ENCODE measurements around the gene GPX2.

Gene GPX2

DNA sequence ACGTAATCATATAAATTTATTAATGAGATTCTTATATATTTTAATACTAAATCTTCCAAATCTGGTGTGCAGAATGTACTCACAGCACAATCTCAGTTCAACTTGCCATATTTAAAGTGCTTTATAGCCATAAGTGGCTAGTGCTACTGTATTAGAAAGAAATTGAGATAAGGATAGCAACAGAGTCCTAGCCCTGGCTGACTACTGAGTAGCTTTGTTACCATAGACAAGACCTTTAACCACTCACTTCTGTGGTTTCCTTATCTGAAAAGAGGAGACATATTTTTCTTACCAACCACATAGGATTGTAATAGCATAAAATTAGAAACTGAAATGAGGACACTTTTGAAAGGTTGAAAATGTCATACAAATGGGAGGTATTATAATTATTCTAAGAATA is 30.3 kb downstream of the GPX2 start:
- no peak for DNase-seq

DNA sequence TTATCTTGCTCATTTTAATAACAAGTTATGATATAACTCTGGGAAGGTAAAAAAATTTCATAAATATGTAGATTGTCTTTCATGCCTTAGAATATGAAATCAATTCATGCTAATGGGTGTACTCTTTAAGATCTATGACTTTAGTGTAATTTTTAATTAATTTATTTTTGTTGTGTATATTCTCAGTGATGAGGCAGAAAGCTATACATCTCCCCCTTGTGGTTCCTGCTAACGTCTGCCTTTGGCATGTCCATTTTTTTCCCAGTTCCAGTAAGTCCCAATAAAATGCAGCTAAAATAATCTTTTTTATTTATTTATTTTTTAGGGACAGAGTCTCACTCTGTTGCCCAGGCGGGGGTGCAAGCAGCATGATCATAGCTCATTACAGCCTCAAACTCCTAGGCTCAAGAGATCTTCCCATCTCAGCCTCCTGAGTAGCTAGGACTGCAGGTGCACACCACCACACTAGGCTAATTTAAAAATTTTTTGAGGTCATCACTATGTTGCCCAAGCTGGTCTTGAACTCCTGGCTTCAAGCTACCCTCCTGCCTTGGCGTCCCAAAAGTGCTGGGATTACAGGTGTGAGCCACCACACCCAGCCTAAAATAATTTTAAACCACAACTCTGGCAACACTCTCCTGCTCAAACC is 31.6 kb downstream of the GPX2 start:
- DNase-seq: no peak

DNA sequence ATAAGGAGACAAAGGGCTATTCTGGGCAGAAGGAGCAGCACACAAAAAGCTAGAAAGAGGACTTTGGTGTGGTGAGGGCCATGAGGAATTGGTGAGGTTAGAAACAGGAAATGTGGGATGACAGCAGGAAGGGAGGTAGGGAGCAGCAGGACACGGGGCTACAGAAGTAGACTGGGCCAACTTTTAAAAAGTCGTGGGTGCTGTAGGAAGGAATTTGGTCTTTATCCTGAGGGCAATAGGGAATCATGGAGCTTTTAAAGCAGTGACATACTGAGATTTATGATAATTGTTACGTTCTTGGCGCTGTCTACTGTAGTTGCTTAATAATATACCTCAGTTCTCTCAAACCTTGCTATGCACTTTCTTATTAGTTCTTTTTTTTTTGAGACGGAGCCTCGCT is 36.5 kb downstream of the GPX2 start:
- no peak for DNase-seq

DNA sequence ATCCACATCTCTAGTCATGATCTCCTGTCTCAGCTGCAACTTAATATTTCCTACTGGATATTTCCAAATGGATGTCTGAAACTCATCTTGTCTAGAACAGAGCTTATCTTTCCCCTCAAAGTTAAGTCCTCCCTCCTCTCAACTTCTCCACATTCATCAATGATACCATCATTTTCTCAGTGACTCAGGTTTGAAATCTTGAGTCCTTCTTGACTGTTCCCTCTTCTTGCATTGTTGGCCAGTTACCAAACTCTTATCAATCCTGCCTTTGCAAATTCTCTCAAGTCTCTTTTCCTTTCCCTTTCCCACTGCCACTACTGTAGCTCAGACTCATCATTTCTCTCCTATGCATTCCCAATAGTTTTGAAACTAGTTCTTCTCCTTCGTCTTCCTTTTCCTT is 42.6 kb downstream of the GPX2 start:
- DNase-seq: no peak

DNA sequence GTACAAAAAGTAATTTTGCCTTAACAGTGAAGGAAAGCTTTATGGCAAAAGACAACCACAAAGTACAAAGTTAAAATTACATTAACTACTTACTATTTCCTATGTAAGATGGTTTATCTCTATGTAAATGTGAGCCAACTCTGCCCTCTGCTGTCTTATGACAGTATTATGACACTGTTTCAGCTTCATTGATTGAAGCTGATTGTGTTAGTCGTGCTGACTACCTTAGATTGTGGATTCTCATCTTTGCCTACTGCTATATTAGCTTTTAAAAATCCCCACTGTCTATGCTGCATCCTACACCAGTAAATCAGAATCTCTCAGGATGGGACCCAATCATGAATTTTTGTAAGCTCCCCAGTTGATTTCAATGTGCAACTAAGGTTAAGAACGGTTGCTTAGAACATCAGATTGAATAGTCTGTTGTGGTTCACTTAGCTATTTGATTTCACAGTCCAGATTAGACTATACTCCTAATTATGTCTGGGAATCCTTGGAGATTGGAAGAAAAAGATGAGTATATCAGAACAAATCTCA is 50.6 kb downstream of the GPX2 start:
- DNase-seq: peak in 1 of 2 donors; percentile 13

DNA sequence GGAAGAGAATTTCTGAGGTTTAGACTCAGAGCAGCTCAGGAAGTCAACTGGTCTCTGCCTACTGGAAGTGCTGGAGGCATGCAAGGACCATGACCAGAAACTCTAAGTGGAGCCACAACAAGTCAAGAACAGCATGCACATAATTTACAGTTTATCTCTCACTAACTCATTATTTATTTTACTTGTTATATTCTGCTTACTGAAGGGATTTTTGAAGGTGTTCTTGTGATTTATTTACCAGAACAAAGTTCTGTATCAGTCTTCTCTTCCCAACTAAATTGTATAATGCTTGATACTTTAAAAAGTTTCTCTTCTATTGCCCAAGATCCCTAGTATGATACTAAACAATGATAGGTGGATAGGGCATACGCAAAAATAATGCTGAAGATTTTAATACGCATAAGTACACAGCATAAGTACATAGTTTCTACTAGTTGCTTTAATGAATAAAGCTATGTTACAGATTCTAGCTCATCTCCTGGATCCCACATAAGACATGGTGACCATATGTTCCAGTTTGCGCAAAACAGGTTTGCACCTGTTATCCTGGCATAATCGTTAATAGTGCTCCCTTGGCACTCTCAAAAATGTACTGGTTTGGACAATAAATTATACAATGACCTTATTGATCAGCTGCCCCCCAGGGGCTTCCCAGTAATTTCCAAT is 51.2 kb downstream of the GPX2 start:
- no peak for DNase-seq

DNA sequence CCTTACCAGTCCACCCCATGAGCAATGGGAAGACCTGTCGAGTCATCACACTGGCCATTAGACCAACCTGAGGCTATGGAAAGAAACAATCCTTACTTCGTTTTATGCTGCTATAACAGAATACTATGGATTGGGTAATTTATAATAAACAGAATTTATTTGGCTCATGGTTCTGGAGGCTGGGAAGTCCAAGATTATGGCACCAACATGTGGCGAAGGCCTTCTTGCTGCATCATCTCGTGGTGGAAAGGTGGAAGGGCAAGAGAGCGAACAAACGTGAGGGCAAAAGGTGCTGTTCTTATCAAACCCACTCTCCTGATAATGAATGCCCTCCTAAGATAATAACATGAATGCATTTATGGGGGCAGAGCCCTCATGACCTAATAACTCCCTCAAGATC is 53.2 kb downstream of the GPX2 start:
- no peak for DNase-seq

All from stimulated activated CD4-positive, alpha-beta T cell treated with anti-CD3 and anti-CD28 coated beads, Interleukin-2, amount 100 ng/mL, for 48 hours (primary cell).